H1 (cell line): ENCODE measurements around the gene PRRC2A. TPM values are rescaled to one million over a fixed set of nuclear protein-coding genes. Genes with fewer than 3 reads are reported as not detected.
A peak's percentile ranks its signal among the peaks of the same experiment; 100 is the strongest.

ENCODE experiments used
- CTCF ChIA-PET: fragments of 300-600 bp; sonication (Branson Sonifier 250); formaldehyde crosslinking; loops from one replicate; lab custom pipeline; 2021; ENCODE audit not compliant: partially characterized antibody; lab: Charles Lee
- POLR2A ChIA-PET: fragments of 300-600 bp; sonication (Branson Sonifier 250); formaldehyde crosslinking; loops from one replicate; lab custom pipeline; 2021; ENCODE audit warnings: inconsistent platforms; ENCODE audit not compliant: partially characterized antibody; lab: Charles Lee
- DNase-seq, 2 experiments: peaks; one replicate each; pipeline versions ENCODE4 v3.0.0 to v3.0.0-alpha.2; 2010 to 2022; ENCODE audit warnings: low spot score in 2 of 2, low read depth in 1 of 2, mixed read lengths in 1 of 2
- FAIRE-seq: peaks from 2 replicates; lab custom pipeline; 2011; peaks lifted over from hg19 to GRCh38; lab: Jason Lieb, UNC
- H2AFZ ChIP-seq: 2 replicates; pipeline ENCODE4 v1.8.1; 2012; ENCODE audit warnings: low read length, inconsistent platforms
- H2AK5ac ChIP-seq: 2 replicates; pipeline ENCODE4 v1.6.1; 2013; ENCODE audit warnings: low read depth, low read length
- H2BK120ac ChIP-seq: replicated peaks from 2 replicates; pipeline ENCODE3; 2013; ENCODE audit warnings: low read depth, low read length, inconsistent platforms
- H2BK12ac ChIP-seq: 2 replicates; pipeline ENCODE4 v1.6.1; 2013; ENCODE audit warnings: low read depth, low read length
- H2BK15ac ChIP-seq: 2 replicates; pipeline ENCODE4 v1.6.1; 2013; ENCODE audit warnings: low read length
- H2BK20ac ChIP-seq: 2 replicates; pipeline ENCODE4 v1.6.1; 2013; ENCODE audit warnings: low read length
- H2BK5ac ChIP-seq: 2 replicates; pipeline ENCODE4 v1.6.1; 2013; ENCODE audit warnings: low read depth, low read length
- H3K14ac ChIP-seq: 2 replicates; pipeline ENCODE4 v1.6.1; 2013; ENCODE audit warnings: inconsistent platforms; ENCODE audit not compliant: insufficient read length
- H3K18ac ChIP-seq: 2 replicates; pipeline ENCODE4 v1.6.1; 2013; ENCODE audit warnings: low read length; ENCODE audit errors: extremely low read depth
- H3K23ac ChIP-seq: 2 replicates; pipeline ENCODE4 v1.6.1; 2013; ENCODE audit warnings: inconsistent platforms; ENCODE audit not compliant: insufficient read length
- H3K23me2 ChIP-seq: 2 replicates; pipeline ENCODE4 v1.6.1; 2013; ENCODE audit warnings: low read depth, low read length
- H3K27ac ChIP-seq: 2 replicates; pipeline ENCODE4 v1.6.1; 2011; ENCODE audit warnings: low read depth, low read length, inconsistent platforms
- H3K27me3 ChIP-seq, 4 experiments: replicated peaks in 1 of 4; 1 replicate in 1 of 4; 2 replicates in 3 of 4; pipeline versions ENCODE4 v1.6.1 to v1.8.1; 2011 to 2013; ENCODE audit warnings: low read length in 3 of 4, mild to moderate bottlenecking in 3 of 4, inconsistent platforms in 2 of 4, mixed read lengths in 2 of 4, moderate library complexity in 1 of 4; ENCODE audit not compliant: control insufficient read depth in 3 of 4, insufficient read depth in 3 of 4; ENCODE audit errors: extremely low read depth in 1 of 4
- H3K36me3 ChIP-seq, 4 experiments: 2 replicates each; pipeline versions ENCODE4 v1.6.1 to v1.8.1; 2011 to 2013; ENCODE audit warnings: mild to moderate bottlenecking in 4 of 4, low read length in 3 of 4, moderate library complexity in 2 of 4, control low read depth in 1 of 4, inconsistent platforms in 1 of 4; ENCODE audit not compliant: insufficient read depth in 4 of 4, control insufficient read depth in 2 of 4
- H3K4ac ChIP-seq: replicated peaks from 2 replicates; pipeline ENCODE3; 2013; ENCODE audit warnings: low read length, low read depth, mixed read lengths, inconsistent platforms; ENCODE audit not compliant: insufficient read length
- H3K4me1 ChIP-seq, 4 experiments: replicated peaks in 1 of 4; 1 replicate in 1 of 4; 2 replicates in 3 of 4; pipeline versions ENCODE4 v1.6.1 to v1.8.1; 2011 to 2013; ENCODE audit warnings: low read length in 3 of 4, inconsistent platforms in 2 of 4, mixed read lengths in 1 of 4; ENCODE audit not compliant: insufficient read depth in 4 of 4, control insufficient read depth in 3 of 4
- H3K4me2 ChIP-seq, 2 experiments: 2 replicates each; pipeline versions ENCODE4 v1.6.1 to v1.8.1; 2011 to 2013; ENCODE audit warnings: low read depth in 2 of 2, low read length in 2 of 2, control low read depth in 1 of 2, inconsistent platforms in 1 of 2, mild to moderate bottlenecking in 1 of 2; ENCODE audit not compliant: insufficient read depth in 1 of 2
- H3K4me3 ChIP-seq, 4 experiments: fragments of 200-600, 300-600 bp in 1 of 4; sonication (generic), shearing (Covaris generic), sonication (Bioruptor Twin) in 1 of 4; 2 replicates each; pipeline versions ENCODE4 v1.5.1 to v1.8.1; 2011 to 2016; ENCODE audit warnings: low read length in 4 of 4, low read depth in 3 of 4, control low read depth in 2 of 4, inconsistent platforms in 2 of 4, mild to moderate bottlenecking in 2 of 4, mixed read lengths in 1 of 4, moderate library complexity in 1 of 4; ENCODE audit not compliant: insufficient read depth in 2 of 4; ENCODE audit errors: extremely low read depth in 1 of 4
- H3K56ac ChIP-seq: replicated peaks from 2 replicates; pipeline ENCODE3; 2013; ENCODE audit warnings: low read depth, mild to moderate bottlenecking, mixed read lengths, low read length, inconsistent platforms; ENCODE audit not compliant: insufficient read length
- H3K79me1 ChIP-seq: 2 replicates; pipeline ENCODE4 v1.6.1; 2013; ENCODE audit warnings: low read depth, low read length, control low read depth
- H3K79me2 ChIP-seq, 2 experiments: 2 replicates each; pipeline versions ENCODE4 v1.6.1 to v1.8.1; 2012 to 2013; ENCODE audit warnings: low read length in 2 of 2, mild to moderate bottlenecking in 2 of 2, inconsistent platforms in 1 of 2; ENCODE audit not compliant: insufficient read depth in 2 of 2, control insufficient read depth in 1 of 2
- H3K9ac ChIP-seq, 4 experiments: replicated peaks in 1 of 4; 1 replicate in 1 of 4; 2 replicates in 3 of 4; pipeline versions ENCODE4 v1.6.1 to v1.8.1; 2011 to 2013; ENCODE audit warnings: low read depth in 3 of 4, low read length in 3 of 4, control low read depth in 2 of 4, mild to moderate bottlenecking in 2 of 4, moderate library complexity in 2 of 4, inconsistent platforms in 1 of 4; ENCODE audit errors: extremely low read depth in 1 of 4
- H3K9me3 ChIP-seq, 2 experiments: 2 replicates each; pipeline versions ENCODE4 v1.6.1 to v1.8.1; 2012 to 2013; ENCODE audit warnings: mild to moderate bottlenecking in 2 of 2, moderate library complexity in 2 of 2, control low read depth in 1 of 2, inconsistent platforms in 1 of 2, low read depth in 1 of 2, low read length in 1 of 2, mixed read lengths in 1 of 2; ENCODE audit not compliant: insufficient read depth in 2 of 2
- H4K20me1 ChIP-seq, 2 experiments: replicated peaks in 1 of 2; 2 replicates each; pipeline versions ENCODE3 to v1.8.1; 2011 to 2013; ENCODE audit warnings: inconsistent platforms in 2 of 2, low read length in 2 of 2, mild to moderate bottlenecking in 1 of 2; ENCODE audit not compliant: insufficient read depth in 2 of 2, control insufficient read depth in 1 of 2
- H4K5ac ChIP-seq: 2 replicates; pipeline ENCODE4 v1.6.1; 2013; ENCODE audit warnings: low read length, low read depth, mixed read lengths, inconsistent platforms; ENCODE audit not compliant: insufficient read length
- H4K8ac ChIP-seq: 2 replicates; pipeline ENCODE4 v1.8.0; 2013; ENCODE audit warnings: mild to moderate bottlenecking, moderate library complexity, low read length, inconsistent platforms; ENCODE audit not compliant: insufficient read depth; ENCODE audit errors: extremely low read depth
- H4K91ac ChIP-seq: replicated peaks from 2 replicates; pipeline ENCODE3; 2013; ENCODE audit warnings: low read length, mixed read lengths, inconsistent platforms; ENCODE audit not compliant: insufficient read length
- CBX8 ChIP-seq: fragments of 300-800, 300-1000 bp; sonication (generic); IDR thresholded peaks from 2 replicates; pipeline ENCODE4 v1.7.1; 2016; ENCODE audit warnings: low read depth, low read length, borderline replicate concordance
- EZH2 ChIP-seq: fragments of 200-600 bp; sonication (generic); IDR thresholded peaks from 2 replicates; pipeline ENCODE4 v1.7.1; 2012; ENCODE audit warnings: low read depth, mild to moderate bottlenecking, moderate library complexity, low read length, inconsistent platforms; ENCODE audit not compliant: severe bottlenecking
- GABPA ChIP-seq: IDR thresholded peaks from 2 replicates; pipeline ENCODE4 v1.6.1; 2011; ENCODE audit warnings: mild to moderate bottlenecking, low read length, moderate library complexity, borderline replicate concordance; ENCODE audit not compliant: insufficient read depth
- HDAC6 ChIP-seq: IDR thresholded peaks from one replicate; pipeline ENCODE4 v1.7.1; 2012; ENCODE audit warnings: low read depth, mild to moderate bottlenecking, inconsistent platforms, low read length, moderate library complexity
- RFX5 ChIP-seq: IDR thresholded peaks from 2 replicates; pipeline ENCODE4 v1.6.1; 2011; ENCODE audit warnings: low read depth, low read length, improper control_type of control experiment, borderline replicate concordance
- SIN3A ChIP-seq, 2 experiments: IDR thresholded peaks in 1 of 2; conservative IDR thresholded peaks in 1 of 2; 2 replicates each; pipeline ENCODE4 v1.6.1; 2011 to 2012; ENCODE audit warnings: low read length in 2 of 2, improper control_type of control experiment in 1 of 2, low read depth in 1 of 2, mild to moderate bottlenecking in 1 of 2
- SIRT6 ChIP-seq: IDR thresholded peaks from one replicate; pipeline ENCODE4 v1.7.1; 2012; ENCODE audit warnings: low read length, inconsistent platforms
- TAF1 ChIP-seq: IDR thresholded peaks from 2 replicates; pipeline ENCODE4 v1.6.1; 2011; ENCODE audit warnings: mild to moderate bottlenecking, low read depth, low read length
- TAF7 ChIP-seq: optimal IDR thresholded peaks from 2 replicates; pipeline ENCODE3; 2011; ENCODE audit warnings: low read depth, mild to moderate bottlenecking, inconsistent platforms, low read length, moderate library complexity, borderline replicate concordance
- YY1 ChIP-seq: IDR thresholded peaks from 2 replicates; pipeline ENCODE4 v1.6.1; 2011; ENCODE audit warnings: low read depth, mild to moderate bottlenecking, low read length
- WGBS, 2 experiments: shearing (Covaris generic) in 1 of 2; methylation state at CpG; one replicate each; pipeline versions ENCODE4 v1.1.6 to v1.1.7; 2013 to 2015; ENCODE audit warnings: low lambda C conversion rate in 2 of 2, mixed read lengths in 2 of 2, inconsistent platforms in 1 of 2, low coverage in 1 of 2, missing lambda C conversion rate in 1 of 2; ENCODE audit not compliant: insufficient replicate concordance in 2 of 2, insufficient coverage in 1 of 2, insufficient read length in 1 of 2; ENCODE audit errors: extremely low coverage in 1 of 2, missing lambda C conversion rate in 1 of 2; 5-methylcytosine and 5-hydroxymethylcytosine counted together
- polyA plus RNA-seq, 7 experiments: library from polyadenylated mRNA; depleted of rRNA in 3 of 7; stranded (reverse) in 5 of 7; unstranded in 2 of 7; fragments of >200 nt in 5 of 7; fragments of 200-250 nt in 2 of 7; gene quantifications; 1 replicate in 5 of 7; 2 replicates in 1 of 7; 4 replicates in 1 of 7; pipeline versions ENCODE4 v1.2.1 to v1.2.3, GENCODE V29; 2011 to 2013; ENCODE audit warnings: missing spikeins in 2 of 7, mixed read lengths in 2 of 7
- total RNA-seq: library from RNA; stranded (reverse); fragmentation: NEBNext Ultra II Directional; extraction: Animal tissue kit (Norgen Biotek cat#: 25700); gene quantifications from 2 replicates; pipeline ENCODE4 v1.2.1, GENCODE V29; 2021

PRRC2A gene
- total and polyA plus RNA-seq, 2 of the 8 experiments (the other 6 are each of a cell fraction or from before 2014, with no cell fraction given) = 118 to 300 TPM

DNA sequence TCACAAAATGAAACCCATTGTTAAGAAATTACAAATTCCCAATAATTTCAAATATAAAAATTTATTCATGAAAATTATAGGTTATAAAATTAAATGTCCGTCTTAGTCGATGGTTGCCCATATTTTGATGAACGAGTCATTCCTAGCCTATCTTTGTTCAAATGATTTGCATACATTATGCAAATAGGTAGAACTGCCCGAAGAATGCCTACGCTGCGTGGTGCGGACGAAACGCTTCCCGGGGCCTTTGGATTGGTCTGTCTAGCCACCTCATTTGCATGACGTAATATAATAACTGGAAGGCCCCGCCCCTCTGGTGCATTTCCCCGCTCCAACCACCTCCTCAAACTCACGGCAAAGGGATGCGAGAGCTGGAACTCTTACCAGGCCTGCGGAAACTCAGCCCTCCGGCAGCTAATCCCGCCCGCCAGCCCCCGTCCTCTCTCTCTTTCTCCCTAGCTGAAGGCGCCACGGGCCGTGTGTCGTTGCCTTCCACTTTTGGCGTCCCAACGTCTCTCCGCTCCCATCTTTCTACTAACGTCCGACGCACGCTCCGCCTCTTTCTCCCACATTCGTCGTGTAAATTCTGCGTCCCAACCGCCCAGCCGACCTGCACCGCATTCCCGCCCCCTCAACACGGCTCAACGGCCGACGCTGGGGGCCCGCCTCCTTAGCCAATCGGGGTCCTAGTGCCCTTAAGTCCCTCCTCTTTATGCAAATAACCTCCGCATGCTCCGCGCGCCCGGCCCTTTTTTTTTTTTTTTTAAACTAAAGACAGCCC lies 520 bp upstream of the PRRC2A start:
- 2% methylated on average over 39 of the region's 50 CpGs; no CpG with 5 or more reads in 1 of the 2 experiments for whole genome bisulfite sequencing, 2 experiments
- H3K79me2 ChIP-seq = peaks cover 24 to 37% of the 10 kb centered on the region in 2 experiments
- peak overlapping the region; percentile 99; the same call in 1 of the 2 replicates for H4K8ac ChIP-seq
- H3K79me1 ChIP-seq = peaks cover 7% of the 10 kb centered on the region; the same call in 1 of the 2 replicates
- no peaks in the 10 kb centered on the region for H3K27me3 ChIP-seq
- H2BK15ac ChIP-seq = peak overlapping the region; percentile 48; the same call in 1 of the 2 replicates
- H3K56ac ChIP-seq = peak overlapping the region; percentile 83
- peak overlapping the region; percentile 98 for H3K18ac ChIP-seq
- H3K23me2 ChIP-seq = peaks cover 8% of the 10 kb centered on the region; the same call in 1 of the 2 replicates
- peak overlapping the region; percentile 44 for H4K91ac ChIP-seq
- H3K4me1 ChIP-seq = peaks cover 2 to 12% (median 7%) of the 10 kb centered on the region in 4 experiments; a peak in 6 of 7 replicates
- H3K36me3 ChIP-seq = peaks cover 18 to 32% (median 21%) of the 10 kb centered on the region in 4 experiments
- peak overlapping the region; percentile 56; the same call in 1 of the 2 replicates for H2BK12ac ChIP-seq
- no peak overlapping the region for H3K14ac ChIP-seq
- ChIA-PET CTCF (interaction anchor here (1.0 kb wide), 1 partner anchor 72 kb away, joined by 4 read pairs; the partner anchor contains the start of gene NFKBIL1), POLR2A (interaction anchor here (0.6 to 34.9 kb wide), 11 partner anchors 9 to 422 kb away, joined by 3 to 883 read pairs (median 6); partner anchors contain the start of genes APOM, ATP6V1G2, BAG6 and C6orf47)
- no peak overlapping the region for H3K4ac ChIP-seq
- H2AK5ac ChIP-seq = no peak overlapping the region
- peak overlapping the region; percentile 96 for H2BK5ac ChIP-seq
- no peak overlapping the region for H2BK120ac ChIP-seq
- peaks cover 4 to 9% of the 10 kb centered on the region in 2 experiments for H4K20me1 ChIP-seq
- H3K9me3 ChIP-seq = no peaks in the 10 kb centered on the region
- DNase-seq (peak; percentile 94 to 97), FAIRE-seq (peak; percentile 80)
- peak overlapping the region; percentile 84 to 93 for H3K4me2 ChIP-seq
- H3K9ac ChIP-seq = peak overlapping the region; percentile 83 to 99 (median 95)
- H2AFZ ChIP-seq = no peak overlapping the region; the same call in 1 of the 2 replicates
- no peak overlapping the region for H2BK20ac ChIP-seq
- no peak overlapping the region for H3K23ac ChIP-seq
- H4K5ac ChIP-seq = peak overlapping the region; percentile 92
- H3K27ac ChIP-seq = peak overlapping the region; percentile 99
- peak overlapping the region; percentile 72 to 97 (median 82) for H3K4me3 ChIP-seq
- TF ChIP-seq TAF1 (peak; percentile 87), YY1 (no peak), EZH2 (no peak), TAF7 (peak; percentile 48), CBX8 (no peak), GABPA (no peak), HDAC6 (no peak), RFX5 (no peak), SIRT6 (no peak), SIN3A (conservative IDR thresholded peaks at IDR 0.05 in 1 of 2, IDR thresholded peaks at IDR 0.05 in 1 of 2; ENCODE audit: low read depth in 1 of 2, low read length in 2 of 2) (no peak)
